ENCODE results near the gene POLR1E. TPM values are rescaled to one million over a fixed set of nuclear protein-coding genes. Genes with fewer than 3 reads are reported as not detected.

Gene POLR1E
- total and polyA plus RNA-seq, 2 donors (not counting 3 experiments of a cell fraction or from before 2014, with no cell fraction given): 9.0 to 21.2 TPM

- Histone ChIP-seq H4K20me1 (replicated peaks; ENCODE audit: control insufficient read depth, extremely low read depth, insufficient read depth, low read length) (peaks cover 4% of the 10 kb centered on the region), H3K9ac (replicated peaks; ENCODE audit: extremely low read depth, insufficient read depth, low read length) (no peak overlapping the region), H3K4me1 (ENCODE audit: control insufficient read depth, extremely low read depth, insufficient read depth, low read length) (no peaks in the 10 kb centered on the region), H3K27me3 (ENCODE audit: control insufficient read depth in 2 of 2, insufficient read depth in 2 of 2, low read length in 2 of 2) (no peaks in the 10 kb centered on the region), H3K36me3 (ENCODE audit: control insufficient read depth in 2 of 2, extremely low read depth in 1 of 2, insufficient read depth in 2 of 2, low read length in 2 of 2) (peaks cover 3% of the 10 kb centered on the region in 2 experiments), H3K9me3 (replicated peaks; ENCODE audit: control insufficient read depth, insufficient read depth, low read length) (no peaks in the 10 kb centered on the region), H3K9me1 (replicated peaks; ENCODE audit: control insufficient read depth, extremely low read depth, insufficient read depth, low read length) (no peaks in the 10 kb centered on the region), H2AFZ (ENCODE audit: low read depth, low read length) (no peak overlapping the region), H3K4me2 (ENCODE audit: insufficient read depth, low read length) (no peak overlapping the region), H3K4me3 (replicated peaks in 1 of 3; ENCODE audit: insufficient read depth in 1 of 3, low read depth in 1 of 3, low read length in 3 of 3) (no peak overlapping the region), H3K79me2 (ENCODE audit: control insufficient read depth, insufficient read depth, low read length) (peaks cover 69% of the 10 kb centered on the region), H3K27ac (ENCODE audit: insufficient read depth, low read depth, low read length) (no peak overlapping the region)
- FAIRE-seq: no peak
- intact Hi-C loops (cut with micrococcal nuclease): no loop called here
- no TSS peak for BruUV-seq (replicated peaks)
- DNase-seq (ENCODE audit: low read depth, low spot score): no peak
- TF ChIP-seq JUN (IDR thresholded peaks at IDR 0.05; ENCODE audit: borderline replicate concordance, insufficient read depth, insufficient read length, low read depth) (no peak), GATA2 (IDR thresholded peaks at IDR 0.05; ENCODE audit: insufficient read depth, insufficient read length, low read depth, low read length) (no peak), MAX (IDR thresholded peaks at IDR 0.05; ENCODE audit: insufficient read depth, insufficient read length) (no peak), POLR2AphosphoS5 (IDR thresholded peaks at IDR 0.05; ENCODE audit: insufficient read depth, low read depth, low read length) (no peak), POLR2A (IDR thresholded peaks at IDR 0.05; ENCODE audit: low read depth, low read length) (no peak), FOS (IDR thresholded peaks at IDR 0.05; ENCODE audit: borderline replicate concordance, insufficient read depth, low read length) (no peak), EZH2 (IDR thresholded peaks at IDR 0.05; ENCODE audit: borderline replicate concordance, low read depth, low read length, severe bottlenecking) (no peak), MYC (IDR thresholded peaks at IDR 0.05; ENCODE audit: low read depth, low read length) (no peak), CTCF (IDR thresholded peaks at IDR 0.05; ENCODE audit: extremely low read depth in 1 of 2, insufficient read depth in 1 of 2, low read depth in 1 of 2, low read length in 2 of 2) (no peak)
- POLR2A ChIA-PET: interaction anchor here (0.5 kb wide), 1 partner anchor 12 kb away, joined by 4 read pairs; the partner anchor contains the start of gene ZBTB5
- CTCF ChIA-PET: no interaction called here
- dilution Hi-C loops (cut with MboI; ENCODE audit: extremely low pct_ligation_motif_present, low sequenced_read_pairs): no loop called here
Observed at GRCh38 chr9:37453827-37454226, 31.9 kb upstream of the POLR1E start.
